ENCODE data around the gene TCHP.

GRCh38 chr12:109952160-109952858 is 52.2 kb downstream of the TCHP start:
- no peak for TF ChIP-seq POLR2A (IDR thresholded peaks at IDR 0.05)
- TF ChIP-seq, protein P1, sequence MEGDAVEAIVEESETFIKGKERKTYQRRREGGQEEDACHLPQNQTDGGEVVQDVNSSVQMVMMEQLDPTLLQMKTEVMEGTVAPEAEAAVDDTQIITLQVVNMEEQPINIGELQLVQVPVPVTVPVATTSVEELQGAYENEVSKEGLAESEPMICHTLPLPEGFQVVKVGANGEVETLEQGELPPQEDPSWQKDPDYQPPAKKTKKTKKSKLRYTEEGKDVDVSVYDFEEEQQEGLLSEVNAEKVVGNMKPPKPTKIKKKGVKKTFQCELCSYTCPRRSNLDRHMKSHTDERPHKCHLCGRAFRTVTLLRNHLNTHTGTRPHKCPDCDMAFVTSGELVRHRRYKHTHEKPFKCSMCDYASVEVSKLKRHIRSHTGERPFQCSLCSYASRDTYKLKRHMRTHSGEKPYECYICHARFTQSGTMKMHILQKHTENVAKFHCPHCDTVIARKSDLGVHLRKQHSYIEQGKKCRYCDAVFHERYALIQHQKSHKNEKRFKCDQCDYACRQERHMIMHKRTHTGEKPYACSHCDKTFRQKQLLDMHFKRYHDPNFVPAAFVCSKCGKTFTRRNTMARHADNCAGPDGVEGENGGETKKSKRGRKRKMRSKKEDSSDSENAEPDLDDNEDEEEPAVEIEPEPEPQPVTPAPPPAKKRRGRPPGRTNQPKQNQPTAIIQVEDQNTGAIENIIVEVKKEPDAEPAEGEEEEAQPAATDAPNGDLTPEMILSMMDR (IDR thresholded peaks at IDR 0.05), result no peak
- no peak for TF ChIP-seq EP300 (IDR thresholded peaks at IDR 0.05)
